Non-pigmented ciliary epithelial cell (primary cell): Measurements from ENCODE around the gene DOCK9.

Experiments used
- DNase-seq: peaks from one replicate; pipeline ENCODE4 v3.0.0-alpha.2; 2010; ENCODE audit warnings: low read depth

Gene DOCK9

DNA sequence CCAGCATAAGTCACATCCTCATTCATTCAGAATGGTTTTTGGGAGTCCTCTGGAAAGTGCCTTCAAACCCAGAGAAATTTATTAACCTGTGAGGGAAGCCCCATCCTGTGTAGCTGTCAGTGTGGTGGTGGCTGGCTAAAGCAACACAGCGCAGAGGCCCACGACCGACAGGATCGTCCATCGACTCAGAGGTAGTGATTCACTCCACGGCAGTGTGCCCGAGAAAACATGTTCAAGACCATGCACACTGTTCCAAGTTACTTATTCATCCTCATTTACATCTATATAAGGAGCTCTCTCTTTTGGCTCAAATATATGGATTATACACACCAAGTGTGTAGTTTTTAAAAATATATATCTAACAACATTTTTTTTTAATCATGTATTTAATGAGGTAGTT lies 129.1 kb downstream of the DOCK9 start:
- no peak for DNase-seq

GRCh38 chr13:98847780-98848179 lies 130.1 kb downstream of the DOCK9 start:
- no peak for DNase-seq

DNA sequence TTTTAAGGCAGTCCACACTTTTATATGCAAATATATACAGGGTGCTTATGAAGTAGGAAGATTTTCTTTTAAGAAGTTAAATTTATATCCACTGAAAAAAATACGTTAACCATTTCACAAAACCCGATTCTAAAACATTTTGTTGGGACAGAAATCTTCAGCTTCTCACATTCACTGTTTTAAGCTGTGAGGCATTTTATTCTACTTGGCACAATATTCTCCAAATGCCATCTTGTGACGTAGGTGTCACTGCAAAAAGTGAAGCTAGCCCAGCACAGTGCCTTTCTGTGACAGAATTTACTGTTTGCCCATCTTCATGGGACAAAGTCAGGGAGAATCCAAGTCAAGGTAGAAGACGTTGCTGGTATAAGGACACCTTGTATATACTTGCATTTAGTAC lies 130.9 kb downstream of the DOCK9 start:
- no peak for DNase-seq

DNA sequence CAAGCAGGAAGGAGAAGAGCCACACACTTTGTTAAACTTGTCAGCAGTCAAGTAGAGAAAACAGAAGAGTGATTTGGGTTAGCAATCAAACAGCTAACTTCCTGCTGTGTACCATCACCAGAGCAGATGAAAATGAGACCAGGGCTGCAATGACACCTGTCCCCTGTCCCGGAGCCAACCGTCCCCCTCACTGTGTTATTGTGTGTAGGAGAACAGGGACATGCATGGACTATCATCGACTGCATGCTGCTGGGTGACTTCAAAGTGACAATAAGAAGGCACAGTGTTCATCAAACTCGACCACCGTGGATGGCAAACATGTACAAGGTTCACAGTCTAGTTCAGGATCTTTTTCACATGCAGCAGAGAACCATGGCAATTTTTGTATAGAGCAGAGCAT lies 131.3 kb downstream of the DOCK9 start:
- DNase-seq, result no peak

- no peak for DNase-seq
Measured at GRCh38 chr13:98845742-98846141, 132.1 kb downstream of the DOCK9 start.

GRCh38 chr13:98844021-98844420 lies 133.8 kb downstream of the DOCK9 start:
- no peak for DNase-seq

DNA sequence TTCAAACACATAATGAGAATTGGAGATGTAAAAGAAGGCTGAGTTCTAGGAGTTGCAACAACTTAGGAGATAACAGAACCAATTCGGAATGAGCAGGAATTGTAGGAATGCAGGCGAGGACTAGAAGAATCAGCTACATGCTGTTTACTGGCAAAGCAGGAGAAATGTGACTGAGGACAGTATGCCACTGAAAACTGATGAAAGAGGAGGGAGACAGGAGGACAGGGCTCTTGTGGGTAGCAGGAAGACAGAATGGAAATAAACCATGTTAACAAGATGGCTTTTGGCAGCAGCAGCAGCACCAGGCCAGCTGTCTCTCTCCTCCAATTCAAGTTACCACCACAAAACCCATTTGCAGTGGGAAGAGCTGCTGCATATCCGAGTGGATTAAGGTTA lies 134.4 kb downstream of the DOCK9 start:
- no peak for DNase-seq

GRCh38 chr13:98842858-98843481 lies 134.9 kb downstream of the DOCK9 start:
- no peak for DNase-seq

DNA sequence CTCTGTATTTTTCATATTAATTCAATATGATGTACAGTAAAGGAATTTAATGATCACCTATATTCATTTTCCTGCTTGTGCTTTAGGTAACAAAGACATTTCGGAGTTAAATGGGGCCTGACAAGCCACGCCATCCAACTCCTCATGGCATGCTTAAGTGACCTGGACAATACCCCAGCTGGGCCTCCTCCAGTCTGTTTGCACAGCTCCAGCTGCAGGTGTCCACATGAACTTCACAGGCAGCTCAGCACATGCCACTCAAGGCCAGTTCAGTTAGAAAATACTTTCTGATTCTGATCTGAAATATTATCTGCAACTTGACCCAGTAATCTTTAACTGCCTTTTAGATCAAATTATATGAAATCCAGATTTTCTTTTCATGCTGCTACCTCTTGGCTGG lies 135.8 kb downstream of the DOCK9 start:
- no peak for DNase-seq

DNA sequence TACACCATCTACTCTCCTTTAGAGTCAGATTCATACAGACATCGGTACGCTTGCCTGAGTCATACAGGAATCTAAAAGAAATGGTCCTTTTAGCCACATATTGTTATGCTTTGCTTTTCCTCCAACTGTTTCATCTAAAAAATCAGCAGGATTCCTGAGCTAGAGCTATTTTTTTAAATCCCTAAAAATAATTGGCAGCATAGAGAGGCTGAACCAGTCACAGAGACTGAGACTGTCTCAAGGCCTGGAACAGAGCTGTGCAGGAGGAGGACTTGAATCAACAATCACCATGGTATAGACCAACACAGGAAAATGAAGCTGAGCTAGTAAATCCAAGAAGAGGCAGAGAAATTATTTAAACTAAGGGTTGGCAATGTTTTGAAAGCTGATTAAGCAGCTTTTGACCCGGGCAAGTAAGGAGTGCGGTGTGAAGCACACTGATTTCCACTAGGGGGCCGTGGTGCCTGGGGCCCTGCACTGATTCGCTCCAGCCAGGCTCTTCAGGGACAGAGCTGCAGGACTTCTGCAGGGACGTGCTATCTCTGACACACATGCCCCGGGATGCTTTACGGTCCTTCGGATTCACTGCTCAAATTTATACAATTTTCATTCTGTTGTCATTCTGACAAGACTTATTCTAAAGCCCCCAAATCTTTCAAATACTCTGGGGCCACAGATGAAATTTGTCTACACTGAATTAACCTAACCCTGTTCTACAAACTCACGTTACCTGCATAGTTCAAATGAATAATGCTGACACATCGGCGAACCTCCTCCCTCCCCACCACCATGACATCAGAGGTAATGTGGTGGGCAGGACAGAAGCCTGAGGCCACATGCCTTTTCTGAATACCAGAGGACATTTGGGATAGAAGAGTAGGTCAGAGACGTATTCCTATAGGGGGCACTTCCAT lies 137.8 kb downstream of the DOCK9 start:
- no peak for DNase-seq

- no peak for DNase-seq
Measured at GRCh38 chr13:98838776-98839175, 139.1 kb downstream of the DOCK9 start.

DNA sequence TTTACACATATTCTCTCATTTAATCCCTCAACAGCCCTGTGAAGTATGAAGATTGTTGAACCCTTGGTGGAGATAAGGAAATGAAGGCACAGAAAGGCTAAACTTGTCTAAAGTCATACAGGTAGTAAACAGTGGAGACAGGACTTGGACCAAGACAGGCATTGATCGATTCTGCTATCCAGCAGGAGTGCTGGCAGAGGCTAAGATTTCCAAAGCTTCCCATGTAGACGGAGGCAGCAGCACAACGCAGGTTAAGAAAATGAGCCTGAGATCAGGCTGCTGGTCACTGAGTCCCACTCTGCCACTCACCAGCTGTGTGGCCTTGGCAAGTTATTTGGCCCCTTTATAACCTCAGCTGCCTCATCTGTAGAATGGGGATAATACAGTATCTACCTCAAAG lies 140.0 kb downstream of the DOCK9 start:
- DNase-seq, result no peak

- no peak for DNase-seq
Measured at GRCh38 chr13:98835156-98835555, 142.7 kb downstream of the DOCK9 start.

DNA sequence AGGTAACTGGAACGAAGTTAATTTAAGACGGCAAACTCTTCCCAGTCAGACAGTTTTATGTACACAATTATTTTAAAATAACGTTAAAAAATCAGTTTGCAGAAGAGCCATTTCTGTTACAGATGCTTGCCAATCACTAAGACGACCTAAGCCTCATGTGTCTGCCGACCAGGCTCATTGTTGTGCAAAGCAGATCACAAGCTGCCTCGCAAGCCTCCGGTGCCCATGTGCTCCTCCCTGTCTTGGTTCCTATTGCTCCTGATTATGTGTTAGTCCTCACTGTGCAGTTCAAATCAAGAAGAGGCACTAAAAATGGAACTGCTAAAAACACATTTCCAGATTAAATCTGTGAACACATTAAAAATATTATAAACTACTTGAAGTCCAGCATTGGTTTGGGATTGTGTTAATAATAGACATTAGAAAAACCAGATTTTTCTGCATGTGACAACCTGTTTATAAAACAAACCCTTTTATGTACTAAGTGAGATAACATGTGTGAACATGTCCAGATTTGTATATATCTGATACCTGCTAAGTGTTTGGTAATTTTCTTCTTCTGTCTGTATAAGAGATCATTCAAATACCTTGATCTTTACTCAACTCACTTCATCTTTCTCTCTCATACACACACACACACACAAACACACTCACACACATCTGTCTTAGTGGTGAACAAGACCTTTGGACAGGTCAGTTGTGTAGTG lies 143.5 kb downstream of the DOCK9 start:
- DNase-seq, result no peak

DNA sequence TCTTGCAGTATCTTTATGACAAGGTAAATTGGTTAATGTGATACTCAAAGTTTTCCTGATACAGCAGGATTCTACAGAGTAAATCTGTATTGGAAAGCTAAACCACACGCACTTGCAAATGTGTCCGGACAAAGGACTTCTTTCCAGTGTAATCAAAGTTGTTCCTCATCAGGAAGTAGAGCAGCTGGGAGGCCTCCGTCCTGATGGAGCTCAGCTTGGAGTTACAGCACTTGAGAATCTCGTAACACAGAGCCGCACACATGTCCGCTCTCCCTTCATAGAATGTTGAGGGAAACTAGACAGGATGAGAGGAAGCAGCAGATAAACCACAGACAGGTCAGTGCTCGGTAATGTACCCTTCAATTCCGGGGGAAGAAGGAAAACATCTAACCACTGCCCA lies 146.6 kb downstream of the DOCK9 start:
- no peak for DNase-seq

DNA sequence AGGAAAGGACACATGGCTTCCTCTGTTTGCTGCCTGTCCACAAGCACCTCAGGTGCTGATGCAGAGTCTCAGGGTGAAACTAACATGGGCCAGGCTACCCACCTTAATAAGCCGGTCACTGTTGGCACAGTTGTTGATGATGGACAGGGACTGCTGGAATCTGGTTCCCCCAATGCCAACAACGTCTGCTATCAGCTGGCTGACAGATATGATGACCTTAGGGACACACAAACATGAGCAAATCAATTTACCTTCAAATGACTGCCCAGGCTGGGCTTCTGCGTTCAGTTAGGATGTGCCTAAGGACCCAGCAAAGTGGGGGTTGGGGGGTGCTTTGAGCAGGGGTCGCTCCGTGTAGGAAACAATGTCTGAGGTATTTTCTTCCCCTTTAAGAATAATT lies 148.3 kb downstream of the DOCK9 start:
- DNase-seq, result no peak

- DNase-seq, result no peak
Measured at GRCh38 chr13:98828614-98829013, 149.2 kb downstream of the DOCK9 start.

DNA sequence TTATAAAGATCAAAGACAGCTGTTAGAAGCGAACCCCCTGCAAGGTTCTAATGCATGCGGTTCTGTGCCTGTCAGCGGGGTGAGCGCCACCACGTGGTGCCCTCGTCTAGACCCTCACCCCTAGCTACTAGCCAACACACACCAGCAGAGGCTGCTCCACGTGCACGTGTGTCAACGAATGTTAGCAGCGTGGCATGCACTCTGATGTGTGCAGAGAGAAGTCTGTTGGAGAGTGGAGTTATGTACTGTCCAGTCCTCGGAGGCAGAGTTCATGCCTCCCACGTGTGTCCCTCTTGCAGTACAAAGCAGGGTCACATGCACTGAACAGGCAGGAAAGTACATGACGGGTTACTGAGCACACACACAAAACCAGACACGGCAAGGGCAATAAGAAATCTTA lies 150.4 kb downstream of the DOCK9 start:
- DNase-seq, result no peak

DNA sequence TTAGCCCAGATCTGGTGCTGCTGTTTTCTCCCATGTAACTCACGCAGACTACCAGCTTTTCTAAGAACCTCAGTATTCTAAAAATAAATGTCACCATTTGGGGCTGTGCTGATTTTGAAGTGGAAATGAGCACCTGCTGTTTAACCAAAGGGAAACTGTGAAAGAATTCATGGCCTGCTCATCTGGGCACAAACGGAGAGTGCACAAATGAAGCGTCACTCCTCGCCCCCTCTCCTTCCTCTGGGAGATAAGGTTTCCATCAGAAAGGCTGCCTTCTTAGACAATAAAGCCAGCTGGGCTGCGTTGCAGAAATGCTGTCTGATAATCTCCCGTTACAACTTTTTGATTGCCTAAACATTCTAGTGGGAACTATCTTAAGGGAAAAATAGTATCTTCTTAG lies 151.7 kb downstream of the DOCK9 start:
- no peak for DNase-seq

GRCh38 chr13:98825659-98826058 lies 152.2 kb downstream of the DOCK9 start:
- no peak for DNase-seq

DNA sequence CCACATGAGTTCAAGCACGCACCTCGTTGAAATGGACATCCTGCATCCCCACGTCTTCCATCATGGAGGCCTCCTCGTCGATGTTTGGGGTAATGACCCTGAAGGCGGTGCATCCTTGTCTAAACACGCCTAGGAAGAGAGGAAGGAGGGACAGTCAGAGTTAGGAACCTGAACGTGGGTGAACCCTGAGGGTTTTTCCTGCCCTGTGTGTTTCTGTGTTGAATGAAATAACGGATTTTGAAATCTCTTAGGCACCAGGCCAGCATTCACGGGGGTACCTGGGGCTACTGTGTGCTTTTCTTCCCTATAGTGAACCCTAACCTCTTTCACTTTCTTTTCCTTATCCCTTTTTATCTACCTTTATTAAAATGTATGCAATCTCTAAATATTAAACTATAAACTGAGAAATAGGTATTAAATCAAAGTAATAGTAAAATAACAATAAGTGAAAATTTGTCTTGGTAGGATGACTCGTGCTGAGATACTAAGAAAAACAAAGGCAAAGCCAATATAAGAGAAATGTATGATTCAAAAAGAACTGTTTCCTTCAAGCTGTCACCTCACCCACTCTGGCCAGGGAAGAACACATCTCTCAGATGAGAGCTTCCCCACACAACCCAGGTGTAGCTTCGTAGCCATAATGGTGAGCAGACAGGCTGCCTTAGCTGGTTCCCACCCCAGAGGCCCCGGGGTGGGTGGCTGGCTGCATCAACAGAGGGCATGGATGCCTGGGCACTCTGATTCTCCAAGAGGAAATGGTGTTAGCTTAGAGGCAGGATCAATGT lies 153.3 kb downstream of the DOCK9 start:
- DNase-seq, result no peak

DNA sequence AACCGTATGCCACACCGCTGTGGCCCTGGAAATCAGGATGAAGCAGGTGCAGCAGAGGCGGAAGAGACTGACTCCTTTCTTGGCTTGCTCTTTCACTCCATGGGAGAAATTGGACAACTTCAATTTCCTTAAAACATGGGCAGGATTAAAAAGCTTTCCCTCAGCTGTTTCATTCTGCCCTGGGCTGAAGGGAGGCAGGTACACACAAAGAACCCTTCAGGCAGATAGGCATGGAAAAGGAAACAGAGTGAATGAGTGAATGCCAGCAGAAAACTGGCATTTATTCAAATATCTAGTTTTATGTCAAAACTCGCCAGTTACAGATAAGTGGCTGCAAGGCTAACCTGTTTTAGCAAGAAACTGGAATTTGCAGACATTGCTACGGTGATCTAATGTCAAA lies 154.4 kb downstream of the DOCK9 start:
- DNase-seq, result no peak
